Neural progenitor cell (in vitro differentiated cells): ENCODE measurements around the gene LRP1B.

Experiments
- EZH2 ChIP-seq: fragments of 200-600 bp; sonication (generic); IDR thresholded peaks from 2 replicates; pipeline ENCODE4 v1.6.1; 2017; ENCODE audit warnings: antibody characterized with exemption, mild to moderate bottlenecking, moderate library complexity
- TF ChIP-seq, protein P1 (sequence below): fragments of 200-600 bp; sonication (generic); IDR thresholded peaks from 2 replicates; pipeline ENCODE4 v1.5.1; 2017; ENCODE audit warnings: antibody characterized with exemption, mild to moderate bottlenecking

DNA sequence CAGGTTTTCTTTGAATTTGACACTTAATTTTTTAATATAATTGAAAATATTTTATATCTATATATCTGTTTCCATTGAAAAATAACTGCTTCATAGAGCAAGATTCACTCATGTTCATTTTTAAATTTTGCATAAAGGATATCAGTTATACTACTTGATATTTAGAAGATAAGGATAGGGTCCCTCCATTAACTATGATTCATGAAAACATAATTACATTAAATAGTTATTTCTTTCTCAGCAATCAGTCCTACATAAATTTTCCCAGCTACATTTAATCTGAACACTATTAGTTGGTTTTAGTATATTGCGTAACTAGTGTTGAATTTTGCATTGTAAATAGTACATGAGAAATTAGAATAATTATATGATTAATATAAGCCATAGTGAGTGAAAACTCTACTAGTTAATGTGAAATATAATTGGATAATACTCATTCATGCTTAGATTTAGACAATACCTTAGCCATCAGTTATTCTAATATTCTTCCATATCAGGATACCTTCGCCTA lies 42.7 kb downstream of the LRP1B start:
- TF ChIP-seq, protein P1, sequence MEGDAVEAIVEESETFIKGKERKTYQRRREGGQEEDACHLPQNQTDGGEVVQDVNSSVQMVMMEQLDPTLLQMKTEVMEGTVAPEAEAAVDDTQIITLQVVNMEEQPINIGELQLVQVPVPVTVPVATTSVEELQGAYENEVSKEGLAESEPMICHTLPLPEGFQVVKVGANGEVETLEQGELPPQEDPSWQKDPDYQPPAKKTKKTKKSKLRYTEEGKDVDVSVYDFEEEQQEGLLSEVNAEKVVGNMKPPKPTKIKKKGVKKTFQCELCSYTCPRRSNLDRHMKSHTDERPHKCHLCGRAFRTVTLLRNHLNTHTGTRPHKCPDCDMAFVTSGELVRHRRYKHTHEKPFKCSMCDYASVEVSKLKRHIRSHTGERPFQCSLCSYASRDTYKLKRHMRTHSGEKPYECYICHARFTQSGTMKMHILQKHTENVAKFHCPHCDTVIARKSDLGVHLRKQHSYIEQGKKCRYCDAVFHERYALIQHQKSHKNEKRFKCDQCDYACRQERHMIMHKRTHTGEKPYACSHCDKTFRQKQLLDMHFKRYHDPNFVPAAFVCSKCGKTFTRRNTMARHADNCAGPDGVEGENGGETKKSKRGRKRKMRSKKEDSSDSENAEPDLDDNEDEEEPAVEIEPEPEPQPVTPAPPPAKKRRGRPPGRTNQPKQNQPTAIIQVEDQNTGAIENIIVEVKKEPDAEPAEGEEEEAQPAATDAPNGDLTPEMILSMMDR = no peak
- no peak for TF ChIP-seq EZH2
